H1 (cell line): ENCODE data around the gene ITLN1. TPM values are rescaled to one million over a fixed set of nuclear protein-coding genes. Genes with fewer than 3 reads are reported as not detected.

ENCODE experiments used
- CHD1 ChIP-seq: IDR thresholded peaks from 2 replicates; pipeline ENCODE4 v1.6.1; 2012; ENCODE audit warnings: low read depth, low read length, improper control_type of control experiment
- CHD2 ChIP-seq: IDR thresholded peaks from 2 replicates; pipeline ENCODE4 v1.6.1; 2012; ENCODE audit warnings: low read length, improper control_type of control experiment
- JUND ChIP-seq: IDR thresholded peaks from 2 replicates; pipeline ENCODE4 v1.6.1; 2011; ENCODE audit warnings: mild to moderate bottlenecking, improper control_type of control experiment, low read length
- MAFK ChIP-seq: IDR thresholded peaks from 2 replicates; pipeline ENCODE4 v1.6.1; 2012; ENCODE audit warnings: low read depth, mild to moderate bottlenecking, improper control_type of control experiment, low read length
- SIX5 ChIP-seq: IDR thresholded peaks from 2 replicates; pipeline ENCODE4 v1.6.1; 2011; ENCODE audit warnings: mild to moderate bottlenecking, low read depth, low read length
- TAF7 ChIP-seq: optimal IDR thresholded peaks from 2 replicates; pipeline ENCODE3; 2011; ENCODE audit warnings: low read depth, mild to moderate bottlenecking, inconsistent platforms, low read length, moderate library complexity, borderline replicate concordance
- TCF12 ChIP-seq: IDR thresholded peaks from 2 replicates; pipeline ENCODE4 v1.6.1; 2011; ENCODE audit warnings: low read depth, mild to moderate bottlenecking, low read length
- polyA plus RNA-seq, 7 experiments: library from polyadenylated mRNA; depleted of rRNA in 3 of 7; stranded (reverse) in 5 of 7; unstranded in 2 of 7; fragments of >200 nt in 5 of 7; fragments of 200-250 nt in 2 of 7; gene quantifications; 1 replicate in 5 of 7; 2 replicates in 1 of 7; 4 replicates in 1 of 7; pipeline versions ENCODE4 v1.2.1 to v1.2.3, GENCODE V29; 2011 to 2013; ENCODE audit warnings: missing spikeins in 2 of 7, mixed read lengths in 2 of 7
- total RNA-seq: library from RNA; stranded (reverse); fragmentation: NEBNext Ultra II Directional; extraction: Animal tissue kit (Norgen Biotek cat#: 25700); gene quantifications from 2 replicates; pipeline ENCODE4 v1.2.1, GENCODE V29; 2021
- TF ChIP-seq, protein P1 (sequence below), 3 experiments: IDR thresholded peaks; 1 replicate in 2 of 3; 2 replicates in 1 of 3; pipeline versions ENCODE4 v1.5.1 to v1.6.1; 2011; ENCODE audit warnings: low read length in 3 of 3, mild to moderate bottlenecking in 3 of 3, inconsistent platforms in 2 of 3, low read depth in 1 of 3, moderate library complexity in 1 of 3; ENCODE audit not compliant: insufficient read depth in 1 of 3; ENCODE audit errors: control extremely low read depth in 1 of 3
- TF ChIP-seq, protein P2 (sequence below): IDR thresholded peaks from 2 replicates; pipeline ENCODE4 v1.6.1; 2011; ENCODE audit warnings: low read length, improper control_type of control experiment

The ITLN1 gene
- total and polyA plus RNA-seq, 2 of the 8 experiments (the other 6 are each of a cell fraction or from before 2014, with no cell fraction given), result not detected

DNA sequence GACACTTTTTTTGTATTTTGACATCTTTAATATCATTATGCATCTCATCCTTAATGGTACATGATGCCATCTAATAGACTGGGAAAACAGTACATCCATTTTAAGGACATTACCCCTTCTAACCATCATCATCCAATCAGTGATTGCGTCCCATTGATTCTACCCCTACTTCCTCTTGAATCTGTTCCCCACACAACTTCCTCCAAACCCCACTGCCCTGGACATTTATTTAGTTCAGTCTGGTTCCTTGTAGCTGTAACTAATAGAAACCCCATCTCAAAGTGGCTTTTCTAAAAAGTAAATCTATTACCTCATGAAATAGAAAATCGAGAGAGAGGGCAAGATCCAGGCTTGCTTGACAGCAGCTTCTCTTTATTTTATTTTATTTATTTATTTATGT lies 2.1 kb upstream of the ITLN1 start (continued):
- TF ChIP-seq, protein P1, sequence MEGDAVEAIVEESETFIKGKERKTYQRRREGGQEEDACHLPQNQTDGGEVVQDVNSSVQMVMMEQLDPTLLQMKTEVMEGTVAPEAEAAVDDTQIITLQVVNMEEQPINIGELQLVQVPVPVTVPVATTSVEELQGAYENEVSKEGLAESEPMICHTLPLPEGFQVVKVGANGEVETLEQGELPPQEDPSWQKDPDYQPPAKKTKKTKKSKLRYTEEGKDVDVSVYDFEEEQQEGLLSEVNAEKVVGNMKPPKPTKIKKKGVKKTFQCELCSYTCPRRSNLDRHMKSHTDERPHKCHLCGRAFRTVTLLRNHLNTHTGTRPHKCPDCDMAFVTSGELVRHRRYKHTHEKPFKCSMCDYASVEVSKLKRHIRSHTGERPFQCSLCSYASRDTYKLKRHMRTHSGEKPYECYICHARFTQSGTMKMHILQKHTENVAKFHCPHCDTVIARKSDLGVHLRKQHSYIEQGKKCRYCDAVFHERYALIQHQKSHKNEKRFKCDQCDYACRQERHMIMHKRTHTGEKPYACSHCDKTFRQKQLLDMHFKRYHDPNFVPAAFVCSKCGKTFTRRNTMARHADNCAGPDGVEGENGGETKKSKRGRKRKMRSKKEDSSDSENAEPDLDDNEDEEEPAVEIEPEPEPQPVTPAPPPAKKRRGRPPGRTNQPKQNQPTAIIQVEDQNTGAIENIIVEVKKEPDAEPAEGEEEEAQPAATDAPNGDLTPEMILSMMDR (IDR thresholded peaks at IDR 0.05; ENCODE audit: control extremely low read depth in 1 of 3, insufficient read depth in 1 of 3, low read depth in 1 of 3, low read length in 3 of 3), result no peak
- no peak for TF ChIP-seq CHD1
- no peak for TF ChIP-seq TAF7
- no peak for TF ChIP-seq MAFK
- TF ChIP-seq SIX5, result no peak
- TF ChIP-seq, protein P2, sequence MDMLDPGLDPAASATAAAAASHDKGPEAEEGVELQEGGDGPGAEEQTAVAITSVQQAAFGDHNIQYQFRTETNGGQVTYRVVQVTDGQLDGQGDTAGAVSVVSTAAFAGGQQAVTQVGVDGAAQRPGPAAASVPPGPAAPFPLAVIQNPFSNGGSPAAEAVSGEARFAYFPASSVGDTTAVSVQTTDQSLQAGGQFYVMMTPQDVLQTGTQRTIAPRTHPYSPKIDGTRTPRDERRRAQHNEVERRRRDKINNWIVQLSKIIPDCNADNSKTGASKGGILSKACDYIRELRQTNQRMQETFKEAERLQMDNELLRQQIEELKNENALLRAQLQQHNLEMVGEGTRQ, result no peak
- TF ChIP-seq JUND, result no peak
- TF ChIP-seq CHD2, result no peak
- no peak for TF ChIP-seq TCF12
